ENCODE results near the gene CDNF. TPM values are rescaled to one million over a fixed set of nuclear protein-coding genes. Genes with fewer than 3 reads are reported as not detected.

CDNF gene
- polyA plus RNA-seq, 1 experiment = 1.7 TPM

- CTCF ChIA-PET = interaction anchor here (0.7 kb wide), 1 partner anchor 16 kb away, joined by 3 read pairs; no protein-coding TSS in a partner anchor
- no peak for TF ChIP-seq CTCF (IDR thresholded peaks at IDR 0.05; ENCODE audit: low read depth, low read length)
- H3K27ac ChIP-seq (ENCODE audit: low read depth, low read length) = no peak overlapping the region
- H3K9me3 ChIP-seq (ENCODE audit: control insufficient read depth, insufficient read depth, low read length) = no peaks in the 10 kb centered on the region
- DNase-seq (ENCODE audit: low read depth, low spot score) = no peak
- no peak overlapping the region for H3K4me3 ChIP-seq (ENCODE audit: low read depth, low read length)
- POLR2A ChIA-PET = interaction anchor here (0.7 to 0.8 kb wide), 2 partner anchors 13 to 282 kb away, joined by 3 to 7 read pairs; no protein-coding TSS in a partner anchor
- H3K27me3 ChIP-seq (ENCODE audit: control insufficient read depth, insufficient read depth, low read length) = no peaks in the 10 kb centered on the region
Measured at GRCh38 chr10:14815681-14816080, 22.2 kb downstream of the CDNF start.

DNA sequence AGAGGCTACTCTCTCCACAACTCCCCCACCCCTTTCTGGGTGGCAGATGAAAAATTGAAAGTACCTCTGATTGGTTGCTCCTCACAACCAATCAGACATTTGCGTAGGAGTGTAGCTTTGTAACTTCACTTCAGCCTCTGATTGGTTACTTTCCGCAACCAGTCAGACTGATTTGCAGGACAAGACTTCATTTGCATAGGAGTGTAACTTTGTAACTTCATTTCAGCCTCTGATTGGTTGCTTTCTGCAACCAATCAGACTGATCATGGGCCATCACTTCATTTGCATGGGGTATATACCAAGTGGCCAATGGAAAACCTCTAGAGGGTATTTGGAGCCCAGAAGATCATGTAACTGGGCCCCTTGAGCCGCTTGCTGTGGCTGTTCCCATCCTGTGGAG is 25.6 kb downstream of the CDNF start:
- Histone ChIP-seq H3K4me3 (ENCODE audit: low read depth, low read length) (no peak overlapping the region), H3K27ac (ENCODE audit: low read depth, low read length) (no peak overlapping the region), H3K27me3 (ENCODE audit: control insufficient read depth, insufficient read depth, low read length) (no peaks in the 10 kb centered on the region), H3K9me3 (ENCODE audit: control insufficient read depth, insufficient read depth, low read length) (no peaks in the 10 kb centered on the region)
- DNase-seq (ENCODE audit: low read depth, low spot score) = no peak
- ChIA-PET POLR2A (no interaction called here), CTCF (no interaction called here)
- no peak for TF ChIP-seq CTCF (IDR thresholded peaks at IDR 0.05; ENCODE audit: low read depth, low read length)

DNA sequence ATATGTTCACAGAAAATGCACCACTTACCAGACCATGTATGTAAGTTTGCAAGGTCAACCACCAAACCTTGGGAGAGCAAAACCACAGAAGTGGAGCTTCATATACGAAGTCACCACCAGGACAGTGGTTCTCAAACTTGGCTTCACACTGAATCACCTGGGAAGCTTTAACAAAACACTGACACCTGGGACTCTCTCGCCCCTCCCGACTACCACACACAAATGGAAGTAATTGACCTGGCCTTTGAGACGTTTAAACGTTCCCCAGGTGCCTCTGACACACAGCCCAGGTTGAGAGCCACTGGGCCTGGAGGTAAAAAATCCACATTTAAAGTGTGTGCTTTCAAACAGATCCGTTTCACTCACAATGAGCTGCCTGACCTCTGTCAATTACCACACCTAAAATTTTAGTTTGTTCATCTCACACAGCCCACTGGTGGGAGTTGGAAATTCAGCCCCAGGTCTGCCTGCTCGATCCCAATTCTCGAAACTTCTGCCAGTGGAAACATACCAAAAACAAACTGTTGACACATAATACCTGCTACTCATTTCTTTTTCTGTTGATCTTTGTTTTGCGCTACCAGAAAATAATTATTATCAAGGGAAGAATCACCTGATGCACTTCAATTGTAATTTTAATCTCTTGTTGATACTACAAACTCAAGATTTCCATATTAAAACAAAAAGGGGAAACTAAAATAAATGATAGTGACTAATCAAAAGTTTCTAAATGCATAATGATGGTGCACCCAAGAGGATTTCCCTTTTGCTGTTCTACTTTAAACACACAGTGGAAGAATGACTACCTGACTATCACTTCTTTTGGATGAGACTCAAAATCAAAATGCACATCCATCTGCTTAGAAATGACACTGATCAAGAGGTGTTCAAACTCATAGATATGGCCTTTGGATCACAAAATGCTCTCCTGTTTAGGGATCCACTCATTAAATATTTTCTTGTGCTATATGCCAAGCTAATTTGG is 26.6 kb downstream of the CDNF start:
- no peak for DNase-seq (ENCODE audit: low read depth, low spot score)
- POLR2A ChIA-PET = no interaction called here

GRCh38 chr10:14806318-14806717 is 31.5 kb downstream of the CDNF start:
- POLR2A ChIA-PET = no interaction called here
- DNase-seq (ENCODE audit: low read depth, low spot score) = no peak
- Histone ChIP-seq H3K4me3 (ENCODE audit: low read depth, low read length) (no peak overlapping the region), H3K27me3 (ENCODE audit: control insufficient read depth, insufficient read depth, low read length) (peaks cover 9% of the 10 kb centered on the region), H3K9me3 (ENCODE audit: control insufficient read depth, insufficient read depth, low read length) (no peaks in the 10 kb centered on the region), H3K27ac (ENCODE audit: low read depth, low read length) (no peak overlapping the region)
- CTCF ChIA-PET = no interaction called here
- no peak for TF ChIP-seq CTCF (IDR thresholded peaks at IDR 0.05; ENCODE audit: low read depth, low read length)

More for the DNA sequence above, 26.6 kb downstream of the CDNF start:
- no peak overlapping the region for H3K27ac ChIP-seq (ENCODE audit: low read depth, low read length)
- TF ChIP-seq CTCF (IDR thresholded peaks at IDR 0.05; ENCODE audit: low read depth, low read length) = no peak
- no peak overlapping the region for H3K4me3 ChIP-seq (ENCODE audit: low read depth, low read length)
- H3K9me3 ChIP-seq (ENCODE audit: control insufficient read depth, insufficient read depth, low read length) = no peaks in the 10 kb centered on the region
- H3K27me3 ChIP-seq (ENCODE audit: control insufficient read depth, insufficient read depth, low read length) = no peaks in the 10 kb centered on the region
- CTCF ChIA-PET = no interaction called here

- ChIA-PET CTCF (no interaction called here), POLR2A (no interaction called here)
- no peaks in the 10 kb centered on the region for H3K9me3 ChIP-seq (ENCODE audit: control insufficient read depth, insufficient read depth, low read length)
- TF ChIP-seq CTCF (IDR thresholded peaks at IDR 0.05; ENCODE audit: low read depth, low read length) = no peak
- DNase-seq (ENCODE audit: low read depth, low spot score) = no peak
- no peak overlapping the region for H3K27ac ChIP-seq (ENCODE audit: low read depth, low read length)
- H3K4me3 ChIP-seq (ENCODE audit: low read depth, low read length) = no peak overlapping the region
- H3K27me3 ChIP-seq (ENCODE audit: control insufficient read depth, insufficient read depth, low read length) = peaks cover 28% of the 10 kb centered on the region
Measured at GRCh38 chr10:14803827-14804226, 34.0 kb downstream of the CDNF start.
